ENCODE measurements around the gene BNIP5. TPM values are rescaled to one million over a fixed set of nuclear protein-coding genes. Genes with fewer than 3 reads are reported as not detected.

The BNIP5 gene
- total RNA-seq, 1 experiment from 2014 or later = 0.94 TPM

- Mint-ChIP-seq H3K9me3 (ENCODE audit: low read depth, unreplicated experiment) (no peaks in the 10 kb centered on the region), H3K27me3 (ENCODE audit: unreplicated experiment) (no peaks in the 10 kb centered on the region), H3K4me3 (ENCODE audit: low read depth, unreplicated experiment) (no peak overlapping the region), H3K36me3 (ENCODE audit: insufficient read depth, unreplicated experiment) (peaks cover 7% of the 10 kb centered on the region), H3K4me1 (ENCODE audit: low read depth, unreplicated experiment) (no peaks in the 10 kb centered on the region), H3K27ac (ENCODE audit: unreplicated experiment) (no peak overlapping the region)
- CTCF ChIA-PET = interaction anchor here (0.9 kb wide), 1 partner anchor 23 kb away, joined by 4 read pairs; no protein-coding TSS in a partner anchor
- no TSS peak for BruUV-seq (replicated peaks)
- DNase-seq = no peak
- TF ChIP-seq CTCF (IDR thresholded peaks at IDR 0.05; ENCODE audit: unreplicated experiment) = no peak
- intact Hi-C loops (cut with micrococcal nuclease; ENCODE audit: unreplicated experiment) = no loop called here
Measured at GRCh38 chr6:36381502-36382389, 45.1 kb upstream of the BNIP5 start.

- Mint-ChIP-seq H3K4me1 (ENCODE audit: low read depth, unreplicated experiment) (no peaks in the 10 kb centered on the region), H3K9me3 (ENCODE audit: low read depth, unreplicated experiment) (no peaks in the 10 kb centered on the region), H3K27me3 (ENCODE audit: unreplicated experiment) (peaks cover 11% of the 10 kb centered on the region), H3K36me3 (ENCODE audit: insufficient read depth, unreplicated experiment) (no peaks in the 10 kb centered on the region), H3K4me3 (ENCODE audit: low read depth, unreplicated experiment) (no peak overlapping the region), H3K27ac (ENCODE audit: unreplicated experiment) (no peak overlapping the region)
- no peak for DNase-seq
- intact Hi-C loops (cut with micrococcal nuclease; ENCODE audit: unreplicated experiment) = no loop called here
- TF ChIP-seq CTCF (IDR thresholded peaks at IDR 0.05; ENCODE audit: unreplicated experiment) = no peak
- CTCF ChIA-PET = no interaction called here
- no TSS peak for BruUV-seq (replicated peaks)
Measured at GRCh38 chr6:36380166-36380565, 43.5 kb upstream of the BNIP5 start.

- Mint-ChIP-seq H3K4me1 (ENCODE audit: low read depth, unreplicated experiment) (no peaks in the 10 kb centered on the region), H3K27ac (ENCODE audit: unreplicated experiment) (no peak overlapping the region), H3K9me3 (ENCODE audit: low read depth, unreplicated experiment) (no peaks in the 10 kb centered on the region), H3K36me3 (ENCODE audit: insufficient read depth, unreplicated experiment) (no peaks in the 10 kb centered on the region), H3K4me3 (ENCODE audit: low read depth, unreplicated experiment) (no peak overlapping the region), H3K27me3 (ENCODE audit: unreplicated experiment) (peaks cover 16% of the 10 kb centered on the region)
- intact Hi-C loops (cut with micrococcal nuclease; ENCODE audit: unreplicated experiment) = no loop called here
- TF ChIP-seq CTCF (IDR thresholded peaks at IDR 0.05; ENCODE audit: unreplicated experiment) = no peak
- DNase-seq = no peak
- CTCF ChIA-PET = no interaction called here
- no TSS peak for BruUV-seq (replicated peaks)
Measured at GRCh38 chr6:36378936-36379335, 42.2 kb upstream of the BNIP5 start.

GRCh38 chr6:36378243-36378920 is 41.7 kb upstream of the BNIP5 start:
- H3K27ac Mint-ChIP-seq (ENCODE audit: unreplicated experiment) = no peak overlapping the region
- no peak overlapping the region for H3K4me3 Mint-ChIP-seq (ENCODE audit: low read depth, unreplicated experiment)
- no TSS peak for BruUV-seq (replicated peaks)
- CTCF ChIA-PET = no interaction called here
- H3K36me3 Mint-ChIP-seq (ENCODE audit: insufficient read depth, unreplicated experiment) = no peaks in the 10 kb centered on the region
- H3K27me3 Mint-ChIP-seq (ENCODE audit: unreplicated experiment) = peaks cover 19% of the 10 kb centered on the region
- intact Hi-C loops (cut with micrococcal nuclease; ENCODE audit: unreplicated experiment) = no loop called here
- H3K4me1 Mint-ChIP-seq (ENCODE audit: low read depth, unreplicated experiment) = no peaks in the 10 kb centered on the region
- no peaks in the 10 kb centered on the region for H3K9me3 Mint-ChIP-seq (ENCODE audit: low read depth, unreplicated experiment)
- no peak for TF ChIP-seq CTCF (IDR thresholded peaks at IDR 0.05; ENCODE audit: unreplicated experiment)
- DNase-seq = no peak

All from Calu3 (cell line).